Natural killer cell (primary cell): ENCODE data around the gene GALNT2. TPM values are rescaled to one million over a fixed set of nuclear protein-coding genes. Genes with fewer than 3 reads are reported as not detected.

Source experiments
- ATAC-seq, 3 donors: fragments of 150-1000 bp in 2 of 3; fragments of 200-7000 bp in 1 of 3; cut with Tn5 transposase; 1 replicate in 1 of 3; 2 replicates in 2 of 3; pipeline ENCODE4 v1.10.0; 2021; ENCODE audit warnings: mild to moderate bottlenecking in 2 of 3, moderate library complexity in 2 of 3
- DNase-seq, 2 donors: peaks; one replicate each; pipeline versions ENCODE4 v3.0.0 to v3.0.0-alpha.2; 2013 to 2021; ENCODE audit warnings: mixed read lengths in 1 of 2
- H3K27ac ChIP-seq: one replicate; pipeline ENCODE4 v1.5.1; 2013; ENCODE audit warnings: mild to moderate bottlenecking, low read length
- H3K27me3 ChIP-seq: one replicate; pipeline ENCODE4 v1.6.1; 2013; ENCODE audit warnings: low read length; ENCODE audit not compliant: control insufficient read depth, insufficient read depth
- H3K36me3 ChIP-seq: one replicate; pipeline ENCODE4 v1.6.1; 2013; ENCODE audit warnings: low read length; ENCODE audit not compliant: control insufficient read depth, insufficient read depth
- H3K4me1 ChIP-seq: one replicate; pipeline ENCODE4 v1.6.1; 2013; ENCODE audit warnings: low read length; ENCODE audit not compliant: control insufficient read depth, insufficient read depth
- H3K4me3 ChIP-seq: one replicate; pipeline ENCODE4 v1.5.1; 2013; ENCODE audit warnings: low read length
- H3K9me3 ChIP-seq: one replicate; pipeline ENCODE4 v1.6.1; 2013; ENCODE audit warnings: low read length; ENCODE audit not compliant: control insufficient read depth, insufficient read depth
- H3K27ac Mint-ChIP-seq, 2 donors: one replicate each; pipeline ENCODE4 v1.8.0; 2022; ENCODE audit warnings: mild to moderate bottlenecking in 2 of 2, mixed read lengths in 2 of 2, moderate library complexity in 1 of 2
- H3K27me3 Mint-ChIP-seq, 2 donors: one replicate each; pipeline ENCODE4 v1.8.0; 2022; ENCODE audit warnings: low read depth in 2 of 2, mixed read lengths in 2 of 2
- H3K36me3 Mint-ChIP-seq: one replicate; pipeline ENCODE4 v1.8.0; 2022; ENCODE audit warnings: mixed read lengths
- H3K4me1 Mint-ChIP-seq, 2 donors: one replicate each; pipeline ENCODE4 v1.8.0; 2022; ENCODE audit warnings: mixed read lengths in 2 of 2
- H3K4me3 Mint-ChIP-seq: one replicate; pipeline ENCODE4 v1.8.0; 2022; ENCODE audit warnings: mild to moderate bottlenecking, moderate library complexity, mixed read lengths
- H3K9me3 Mint-ChIP-seq, 2 donors: one replicate each; pipeline ENCODE4 v1.8.0; 2022; ENCODE audit warnings: mixed read lengths in 2 of 2
- CTCF ChIP-seq: fragments of 200-600 bp; IDR thresholded peaks from one replicate; pipeline ENCODE4 v1.8.0; 2022; ENCODE audit warnings: antibody characterized with exemption
- WGBS: methylation state at CpG from one replicate; pipeline ENCODE4 v1.1.7; 2013; ENCODE audit warnings: missing lambda C conversion rate; ENCODE audit not compliant: insufficient coverage; 5-methylcytosine and 5-hydroxymethylcytosine counted together
- intact Hi-C: fragments of 100-400 bp; cut with micrococcal nuclease; formaldehyde crosslinking; loops from one replicate; pipeline ENCODE4 v1.14.2; 2022
- total RNA-seq, 4 donors: library from RNA; stranded (reverse); fragments of 120-200 nt in 1 of 4; gene quantifications; one replicate each; pipeline versions ENCODE4 v1.2.3 to v1.2.4, GENCODE V29; 2013 to 2022

Gene GALNT2
- total RNA-seq, 3 donors from 2014 or later (not counting 1 experiment from before 2014, with no cell fraction given): 31.2 to 53.6 (median 47.3) TPM

GRCh38 chr1:230279583-230279945 is 212.5 kb downstream of the GALNT2 start:
- Histone ChIP-seq H3K9me3 (no peaks in the 10 kb centered on the region), H3K4me1 (peaks cover 2% of the 10 kb centered on the region), H3K4me3 (no peak overlapping the region), H3K36me3 (peaks cover 22% of the 10 kb centered on the region), H3K27ac (no peak overlapping the region), H3K27me3 (no peaks in the 10 kb centered on the region)
- no peak for TF ChIP-seq CTCF
- Mint-ChIP-seq H3K27ac (no peak overlapping the region), H3K36me3 (no peaks in the 10 kb centered on the region), H3K27me3 (no peaks in the 10 kb centered on the region), H3K9me3 (no peaks in the 10 kb centered on the region), H3K4me3 (no peak overlapping the region), H3K4me1 (peaks cover 0 to 5% of the 10 kb centered on the region in 2 donors)
- no peak for ATAC-seq
- WGBS: 86% methylated on average over 22 of the region's 24 CpGs
- intact Hi-C loops: no loop called here
- DNase-seq: no peak

- no peaks in the 10 kb centered on the region for H3K9me3 Mint-ChIP-seq
- intact Hi-C loops: no loop called here
- no peak overlapping the region for H3K27ac Mint-ChIP-seq
- DNase-seq (no peak), ATAC-seq (no peak)
- no peaks in the 10 kb centered on the region for H3K27me3 ChIP-seq
- peaks cover 21% of the 10 kb centered on the region for H3K36me3 ChIP-seq
- no peaks in the 10 kb centered on the region for H3K27me3 Mint-ChIP-seq
- TF ChIP-seq CTCF: no peak
- no peaks in the 10 kb centered on the region for H3K36me3 Mint-ChIP-seq
- peaks cover 2% of the 10 kb centered on the region for H3K4me1 ChIP-seq
- peaks cover 0 to 5% of the 10 kb centered on the region in 2 donors for H3K4me1 Mint-ChIP-seq
- no peak overlapping the region for H3K4me3 Mint-ChIP-seq
- H3K27ac ChIP-seq: no peak overlapping the region
- no peaks in the 10 kb centered on the region for H3K9me3 ChIP-seq
- WGBS: 96% methylated on average over 24 of the region's 24 CpGs
- no peak overlapping the region for H3K4me3 ChIP-seq
Observed at GRCh38 chr1:230280054-230280795, 213.2 kb downstream of the GALNT2 start.

- Histone ChIP-seq H3K4me1 (peaks cover 2% of the 10 kb centered on the region), H3K27ac (no peak overlapping the region), H3K9me3 (no peaks in the 10 kb centered on the region), H3K27me3 (no peaks in the 10 kb centered on the region), H3K4me3 (no peak overlapping the region), H3K36me3 (peaks cover 18% of the 10 kb centered on the region)
- intact Hi-C loops: no loop called here
- no peaks in the 10 kb centered on the region for H3K27me3 Mint-ChIP-seq
- no peak overlapping the region for H3K27ac Mint-ChIP-seq
- no peaks in the 10 kb centered on the region for H3K36me3 Mint-ChIP-seq
- no peak for TF ChIP-seq CTCF
- no peak overlapping the region for H3K4me3 Mint-ChIP-seq
- DNase-seq (no peak), ATAC-seq (no peak)
- no peaks in the 10 kb centered on the region for H3K9me3 Mint-ChIP-seq
- WGBS: 67% methylated on average over 23 of the region's 23 CpGs
- H3K4me1 Mint-ChIP-seq: peaks cover 0 to 5% of the 10 kb centered on the region in 2 donors
Observed at GRCh38 chr1:230280906-230281413, 213.9 kb downstream of the GALNT2 start.
